Measurements from ENCODE around the gene ROPN1L. TPM values are rescaled to one million over a fixed set of nuclear protein-coding genes. Genes with fewer than 3 reads are reported as not detected.

Gene ROPN1L
- total and polyA plus RNA-seq, 8 donors, result 0.31 to 0.87 (median 0.73) TPM; not detected in 4

DNA sequence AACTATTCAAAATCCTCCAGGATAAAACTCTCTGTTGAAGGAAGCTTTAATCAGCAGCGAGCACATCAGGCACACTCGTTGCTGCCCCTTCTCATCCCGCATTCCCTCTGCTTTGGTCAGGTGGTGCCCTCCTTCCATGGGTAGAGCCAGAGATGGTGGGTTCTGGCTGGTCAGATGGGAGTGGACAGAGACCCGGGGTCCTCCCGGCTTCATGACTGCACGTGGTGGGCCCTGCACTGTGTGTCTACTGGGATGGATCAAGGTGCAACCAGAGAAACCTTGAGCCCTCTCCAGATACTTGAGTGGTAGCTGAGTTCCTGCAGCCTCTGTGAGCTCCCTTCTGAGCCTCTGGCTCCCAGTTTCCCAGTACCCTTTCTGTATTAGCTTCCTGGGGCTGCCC lies 36.3 kb downstream of the ROPN1L start:
- Histone ChIP-seq H3K27me3 (peaks cover 0 to 10% (median 0%) of the 10 kb centered on the region in 3 donors), H3K27ac (no peak overlapping the region), H3K9me3 (peaks cover 0 to 14% (median 12%) of the 10 kb centered on the region in 4 donors), H3K36me3 (no peaks in the 10 kb centered on the region), H3K4me3 (no peak overlapping the region), H3K4me1 (peaks cover 0 to 9% (median 0%) of the 10 kb centered on the region in 4 donors)
- DNase-seq, result no peak
- 87 to 98% (median 94%) methylated on average over 6 of the region's 6 CpGs for WGBS, 5 donors
- intact Hi-C loops (cut with DNase I; ENCODE audit: low total_unique reads), result no loop called here
- TF ChIP-seq, protein P1, sequence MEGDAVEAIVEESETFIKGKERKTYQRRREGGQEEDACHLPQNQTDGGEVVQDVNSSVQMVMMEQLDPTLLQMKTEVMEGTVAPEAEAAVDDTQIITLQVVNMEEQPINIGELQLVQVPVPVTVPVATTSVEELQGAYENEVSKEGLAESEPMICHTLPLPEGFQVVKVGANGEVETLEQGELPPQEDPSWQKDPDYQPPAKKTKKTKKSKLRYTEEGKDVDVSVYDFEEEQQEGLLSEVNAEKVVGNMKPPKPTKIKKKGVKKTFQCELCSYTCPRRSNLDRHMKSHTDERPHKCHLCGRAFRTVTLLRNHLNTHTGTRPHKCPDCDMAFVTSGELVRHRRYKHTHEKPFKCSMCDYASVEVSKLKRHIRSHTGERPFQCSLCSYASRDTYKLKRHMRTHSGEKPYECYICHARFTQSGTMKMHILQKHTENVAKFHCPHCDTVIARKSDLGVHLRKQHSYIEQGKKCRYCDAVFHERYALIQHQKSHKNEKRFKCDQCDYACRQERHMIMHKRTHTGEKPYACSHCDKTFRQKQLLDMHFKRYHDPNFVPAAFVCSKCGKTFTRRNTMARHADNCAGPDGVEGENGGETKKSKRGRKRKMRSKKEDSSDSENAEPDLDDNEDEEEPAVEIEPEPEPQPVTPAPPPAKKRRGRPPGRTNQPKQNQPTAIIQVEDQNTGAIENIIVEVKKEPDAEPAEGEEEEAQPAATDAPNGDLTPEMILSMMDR (IDR thresholded peaks at IDR 0.05), result no peak
- TF ChIP-seq EP300 (IDR thresholded peaks at IDR 0.05) (no peak), POLR2A (IDR thresholded peaks at IDR 0.05) (no peak), POLR2AphosphoS5 (IDR thresholded peaks at IDR 0.05) (no peak)

GRCh38 chr5:10478436-10478835 lies 36.8 kb downstream of the ROPN1L start:
- intact Hi-C loops (cut with DNase I; ENCODE audit: low total_unique reads), result no loop called here
- Histone ChIP-seq H3K36me3 (no peaks in the 10 kb centered on the region), H3K4me1 (peaks cover 0 to 9% (median 0%) of the 10 kb centered on the region in 4 donors), H3K27me3 (peaks cover 0 to 12% (median 0%) of the 10 kb centered on the region in 3 donors), H3K9me3 (peaks cover 0 to 14% (median 12%) of the 10 kb centered on the region in 4 donors), H3K27ac (no peak overlapping the region), H3K4me3 (no peak overlapping the region)
- TF ChIP-seq, protein P1 (IDR thresholded peaks at IDR 0.05), result no peak
- TF ChIP-seq POLR2A (IDR thresholded peaks at IDR 0.05), result no peak
- TF ChIP-seq EP300 (IDR thresholded peaks at IDR 0.05), result no peak
- TF ChIP-seq POLR2AphosphoS5 (IDR thresholded peaks at IDR 0.05), result no peak
- DNase-seq, result no peak
- 72 to 83% (median 78%) methylated on average over 5 of the region's 5 CpGs for WGBS, 5 donors

GRCh38 chr5:10479154-10479721 lies 37.6 kb downstream of the ROPN1L start:
- WGBS, 5 donors, result 33 to 47% (median 35%) methylated on average over 9 to 11 of the region's 11 CpGs
- H3K4me1 ChIP-seq, result peaks cover 0 to 13% (median under 1%) of the 10 kb centered on the region in 4 donors
- no peak overlapping the region for H3K27ac ChIP-seq

DNA sequence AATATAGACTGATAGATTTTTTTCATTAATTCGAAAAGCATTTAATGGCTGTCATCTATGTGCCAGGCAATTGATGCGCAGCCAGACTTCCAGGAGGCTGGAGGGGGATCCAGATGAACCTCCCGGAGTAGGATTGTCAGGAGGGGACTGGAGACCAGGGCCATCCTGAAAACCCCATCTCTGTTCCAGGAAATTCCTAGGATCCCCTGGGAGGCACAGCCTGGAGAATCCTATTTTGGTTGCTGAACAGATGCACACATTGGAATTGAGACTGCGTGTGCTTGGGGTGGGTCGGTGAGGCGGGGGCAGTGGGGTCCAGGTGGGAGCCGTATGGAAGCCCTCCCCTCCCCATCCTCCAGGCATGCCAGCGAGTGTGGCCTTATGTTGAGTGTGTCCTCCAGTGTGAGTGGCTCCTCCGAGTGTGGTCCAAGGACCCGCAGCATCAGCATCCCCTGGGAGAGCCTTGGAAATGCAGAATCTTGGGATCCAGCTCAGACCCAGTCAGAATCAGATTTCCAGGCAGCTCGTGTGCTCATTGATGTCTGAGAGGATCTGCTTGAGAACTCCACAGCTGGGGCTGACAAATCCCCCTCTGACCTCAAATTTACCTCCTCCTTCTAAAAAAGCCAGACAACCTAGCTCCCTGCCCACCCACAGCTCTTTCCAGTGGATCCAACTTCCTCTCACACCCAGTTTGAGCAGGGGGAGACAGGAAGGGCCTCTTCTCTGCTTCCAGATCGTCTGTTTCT lies 38.7 kb downstream of the ROPN1L start:
- no peak for DNase-seq
- peaks cover 10 to 25% (median 12%) of the 10 kb centered on the region in 4 donors for H3K4me1 ChIP-seq
- H3K27me3 ChIP-seq, result peaks cover 0 to 12% (median 0%) of the 10 kb centered on the region in 3 donors
- TF ChIP-seq POLR2AphosphoS5 (IDR thresholded peaks at IDR 0.05) (no peak), EP300 (IDR thresholded peaks at IDR 0.05) (no peak), POLR2A (IDR thresholded peaks at IDR 0.05) (no peak)
- TF ChIP-seq, protein P1 (IDR thresholded peaks at IDR 0.05), result no peak
- WGBS, 5 donors, result 80 to 93% (median 88%) methylated on average over 5 to 12 of the region's 12 CpGs
- no peaks in the 10 kb centered on the region for H3K36me3 ChIP-seq
- H3K9me3 ChIP-seq, result peaks cover 0 to 8% (median 7%) of the 10 kb centered on the region in 4 donors
- H3K27ac ChIP-seq, result no peak overlapping the region
- no peak overlapping the region for H3K4me3 ChIP-seq
- intact Hi-C loops (cut with DNase I; ENCODE audit: low total_unique reads), result no loop called here

More at GRCh38 chr5:10479154-10479721, 37.6 kb downstream of the ROPN1L start:
- Histone ChIP-seq H3K36me3 (no peaks in the 10 kb centered on the region), H3K27me3 (peaks cover 0 to 12% (median 0%) of the 10 kb centered on the region in 3 donors), H3K4me3 (no peak overlapping the region), H3K9me3 (peaks cover 0 to 14% (median 12%) of the 10 kb centered on the region in 4 donors)
- intact Hi-C loops (cut with DNase I; ENCODE audit: low total_unique reads), result no loop called here
- DNase-seq, result peak; percentile 43 to 47
- TF ChIP-seq POLR2A (IDR thresholded peaks at IDR 0.05), result no peak
- TF ChIP-seq POLR2AphosphoS5 (IDR thresholded peaks at IDR 0.05), result peak in 1 of 3 donors; percentile 23
- TF ChIP-seq EP300 (IDR thresholded peaks at IDR 0.05), result no peak
- TF ChIP-seq, protein P1 (IDR thresholded peaks at IDR 0.05), result no peak
